GM18498 (cell line): ENCODE data around the gene SLC5A5.
"Not testable (repeated sequence)": the region's sequence is repeated elsewhere in the genome, so short reads cannot be mapped to it uniquely, and the experiment has no call there.

Experiments used
- ATAC-seq: cut with Tn5 transposase; IDR thresholded peaks from one replicate; pipeline ENCODE4 v1.9.1; 2021; ENCODE audit warnings: mild to moderate bottlenecking, moderate library complexity; ENCODE audit not compliant: unreplicated experiment

Gene SLC5A5

DNA sequence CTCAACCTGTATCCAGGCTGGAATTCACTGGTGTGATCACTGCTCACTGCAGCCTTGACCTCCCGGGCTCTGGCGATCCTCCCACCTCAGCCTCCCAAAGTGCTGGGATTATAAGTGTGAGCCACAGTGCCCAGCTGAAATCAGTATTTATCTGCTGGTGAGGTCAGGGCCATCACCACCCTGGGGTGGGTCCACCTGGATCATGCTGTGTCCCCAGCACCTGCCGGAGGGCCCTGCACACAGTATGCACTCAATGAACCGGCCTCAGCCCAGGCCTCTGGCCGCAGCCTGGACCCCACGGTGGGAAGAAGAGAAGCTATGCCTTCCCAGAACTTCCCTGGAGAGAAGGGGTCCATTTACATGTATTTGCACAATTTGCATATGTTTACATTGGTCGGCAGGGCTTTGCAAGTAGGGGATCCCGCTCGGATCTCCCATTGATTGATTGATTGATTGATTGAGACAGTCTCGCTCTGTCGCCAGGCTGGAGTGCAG lies 2.6 kb upstream of the SLC5A5 start:
- no peak for ATAC-seq

DNA sequence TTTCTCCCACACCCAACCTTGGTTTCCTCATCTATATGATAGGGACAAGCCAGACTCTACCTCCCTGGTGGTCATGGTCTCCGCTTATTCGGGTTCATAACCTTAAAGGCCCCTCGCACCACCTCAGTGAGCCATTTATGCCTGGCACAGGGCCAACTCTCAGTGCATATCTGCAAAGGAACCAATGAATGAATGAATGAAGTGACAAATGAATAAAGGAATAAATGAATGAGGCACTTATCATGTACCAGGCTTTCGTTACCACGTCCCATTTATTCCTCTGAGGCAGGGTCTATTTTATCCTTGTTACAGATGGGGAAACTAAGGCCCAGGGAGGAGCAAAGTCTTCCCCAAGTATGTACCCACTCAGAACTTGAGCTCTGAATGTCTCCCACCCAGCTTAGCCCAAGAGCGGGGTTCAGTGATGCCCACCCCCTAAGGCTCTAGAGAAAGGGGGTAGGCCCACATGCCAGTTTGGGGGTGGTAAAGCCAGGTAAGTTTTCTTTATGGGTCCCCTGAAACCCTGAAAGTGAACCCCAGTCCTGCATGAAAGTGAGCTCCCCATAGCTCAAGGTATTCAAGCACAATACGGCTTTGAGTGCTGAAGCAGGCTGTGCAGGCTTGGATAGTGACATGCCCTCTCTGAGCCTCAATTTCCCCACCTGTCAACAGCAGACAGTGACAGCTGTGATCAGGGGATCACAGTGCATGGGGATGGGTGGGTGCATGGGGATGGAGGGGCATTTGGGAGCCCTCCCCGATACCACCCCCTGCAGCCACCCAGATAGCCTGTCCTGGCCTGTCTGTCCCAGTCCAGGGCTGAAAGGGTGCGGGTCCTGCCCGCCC lies 490 bp upstream of the SLC5A5 start:
- no peak for ATAC-seq

DNA sequence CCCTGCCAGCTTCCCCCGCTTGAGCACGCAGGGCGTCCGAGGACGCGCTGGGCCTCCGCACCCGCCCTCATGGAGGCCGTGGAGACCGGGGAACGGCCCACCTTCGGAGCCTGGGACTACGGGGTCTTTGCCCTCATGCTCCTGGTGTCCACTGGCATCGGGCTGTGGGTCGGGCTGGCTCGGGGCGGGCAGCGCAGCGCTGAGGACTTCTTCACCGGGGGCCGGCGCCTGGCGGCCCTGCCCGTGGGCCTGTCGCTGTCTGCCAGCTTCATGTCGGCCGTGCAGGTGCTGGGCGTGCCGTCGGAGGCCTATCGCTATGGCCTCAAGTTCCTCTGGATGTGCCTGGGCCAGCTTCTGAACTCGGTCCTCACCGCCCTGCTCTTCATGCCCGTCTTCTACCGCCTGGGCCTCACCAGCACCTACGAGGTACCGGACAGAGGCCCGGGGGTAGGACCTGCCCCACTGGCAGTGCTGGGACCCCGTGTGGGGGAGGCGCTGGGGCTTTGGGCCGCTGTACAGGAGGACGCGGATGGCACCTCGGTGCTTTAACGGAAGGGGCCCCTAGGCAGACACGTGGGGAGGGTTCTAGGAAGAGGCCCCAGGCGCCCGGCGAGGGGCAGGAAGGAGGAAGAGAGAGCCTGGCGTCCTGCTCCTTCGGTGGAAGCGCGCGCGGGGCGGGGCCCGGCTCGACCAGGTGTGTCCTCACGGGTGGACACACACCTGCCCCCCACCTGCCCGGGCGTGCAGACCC lies 681 bp downstream of the SLC5A5 start:
- no peak for ATAC-seq

DNA sequence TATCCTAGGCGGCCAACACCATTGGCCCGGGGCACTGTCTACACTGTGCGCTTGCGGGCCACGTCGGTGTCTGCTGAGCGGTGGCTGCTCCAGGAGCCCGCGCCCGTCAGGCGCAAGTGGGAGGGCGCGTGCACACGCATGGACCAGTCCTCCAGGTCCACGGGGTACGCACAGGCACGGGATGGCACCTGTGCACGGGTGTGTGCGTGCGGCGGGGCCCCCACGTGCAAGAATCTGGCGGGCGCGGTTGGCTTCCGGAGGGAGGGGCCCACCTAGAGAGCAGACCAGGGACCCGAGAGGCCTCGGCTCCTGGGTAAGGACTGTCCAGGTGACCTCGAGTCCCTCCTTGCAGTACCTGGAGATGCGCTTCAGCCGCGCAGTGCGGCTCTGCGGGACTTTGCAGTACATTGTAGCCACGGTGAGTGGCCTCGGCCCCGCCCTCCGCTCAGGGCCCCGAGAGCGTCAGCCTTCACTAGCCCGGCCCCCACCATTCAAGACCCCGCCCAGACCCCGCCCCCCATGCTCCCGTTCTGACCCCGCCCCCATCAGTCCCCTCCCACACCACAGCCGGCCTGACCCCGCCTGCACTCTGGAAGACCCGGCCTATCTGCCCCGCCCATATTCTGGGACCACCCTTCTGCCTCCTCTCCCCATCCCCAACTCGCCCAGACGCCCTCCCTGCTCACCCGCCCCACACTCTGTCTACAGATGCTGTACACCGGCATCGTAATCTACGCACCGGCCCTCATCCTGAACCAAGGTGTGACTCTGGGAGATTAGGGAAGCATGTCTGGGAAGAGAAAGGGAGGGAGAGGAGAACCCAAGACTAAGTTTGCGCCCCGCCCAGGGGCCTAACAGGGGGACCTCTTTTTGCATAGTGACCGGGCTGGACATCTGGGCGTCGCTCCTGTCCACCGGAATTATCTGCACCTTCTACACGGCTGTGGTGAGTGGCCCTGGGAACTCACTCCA lies 2.3 kb downstream of the SLC5A5 start:
- no peak for ATAC-seq

GRCh38 chr19:17874758-17875135 lies 3.0 kb downstream of the SLC5A5 start:
- ATAC-seq = no peak

GRCh38 chr19:17877696-17878095 lies 6.0 kb downstream of the SLC5A5 start:
- no peak for ATAC-seq

GRCh38 chr19:17879466-17879865 lies 7.7 kb downstream of the SLC5A5 start:
- no peak for ATAC-seq

GRCh38 chr19:17881701-17882100 lies 10.0 kb downstream of the SLC5A5 start:
- no peak for ATAC-seq

DNA sequence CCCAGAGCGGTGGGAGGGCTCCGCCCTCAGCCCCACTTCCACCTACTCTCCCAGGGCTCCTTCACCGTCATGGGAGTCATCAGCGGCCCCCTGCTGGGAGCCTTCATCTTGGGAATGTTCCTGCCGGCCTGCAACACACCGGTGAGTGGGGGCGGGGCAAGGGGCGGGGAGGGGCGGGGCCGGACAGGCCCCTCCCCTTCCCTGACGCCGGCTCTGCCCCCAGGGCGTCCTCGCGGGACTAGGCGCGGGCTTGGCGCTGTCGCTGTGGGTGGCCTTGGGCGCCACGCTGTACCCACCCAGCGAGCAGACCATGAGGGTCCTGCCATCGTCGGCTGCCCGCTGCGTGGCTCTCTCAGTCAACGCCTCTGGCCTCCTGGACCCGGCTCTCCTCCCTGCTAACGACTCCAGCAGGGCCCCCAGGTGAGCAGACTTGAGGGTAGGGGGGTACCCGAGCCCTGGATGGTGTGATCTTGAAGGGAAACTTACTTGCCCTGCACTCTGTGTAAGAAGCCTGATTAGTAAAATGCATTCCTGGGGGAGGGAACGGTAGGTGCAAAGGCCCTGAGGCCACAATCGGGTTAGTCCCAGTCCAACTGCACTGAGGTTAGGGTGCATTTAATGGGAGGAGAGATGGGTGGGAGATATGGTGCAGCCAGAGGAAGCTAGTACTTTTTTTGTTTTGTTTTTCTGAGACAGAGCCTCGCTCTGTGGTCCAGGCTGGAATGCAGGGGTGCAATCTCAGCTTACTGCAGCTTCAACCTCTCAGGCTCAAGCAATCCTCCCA lies 12.1 kb downstream of the SLC5A5 start:
- ATAC-seq = no peak

- ATAC-seq = no peak
Measured at GRCh38 chr19:17886515-17886914, 14.8 kb downstream of the SLC5A5 start.

- not testable (repeated sequence) for ATAC-seq
Measured at GRCh38 chr19:17887221-17887620, 15.5 kb downstream of the SLC5A5 start.

DNA sequence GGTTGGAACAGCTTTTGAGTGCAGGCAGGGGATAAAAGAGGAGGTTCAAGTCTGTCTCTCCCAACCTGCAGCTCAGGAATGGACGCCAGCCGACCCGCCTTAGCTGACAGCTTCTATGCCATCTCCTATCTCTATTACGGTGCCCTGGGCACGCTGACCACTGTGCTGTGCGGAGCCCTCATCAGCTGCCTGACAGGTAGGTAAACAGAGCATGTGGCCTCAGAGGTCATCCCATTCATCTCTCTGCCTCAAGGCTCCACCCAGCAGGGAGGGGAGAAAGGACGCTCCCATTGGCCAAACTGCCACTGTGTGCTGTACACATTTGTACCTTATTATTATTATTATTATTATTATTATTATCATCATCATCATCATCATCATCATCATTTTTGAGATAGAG lies 16.5 kb downstream of the SLC5A5 start:
- no peak for ATAC-seq

GRCh38 chr19:17889609-17890214 lies 18.0 kb downstream of the SLC5A5 start:
- no peak for ATAC-seq

DNA sequence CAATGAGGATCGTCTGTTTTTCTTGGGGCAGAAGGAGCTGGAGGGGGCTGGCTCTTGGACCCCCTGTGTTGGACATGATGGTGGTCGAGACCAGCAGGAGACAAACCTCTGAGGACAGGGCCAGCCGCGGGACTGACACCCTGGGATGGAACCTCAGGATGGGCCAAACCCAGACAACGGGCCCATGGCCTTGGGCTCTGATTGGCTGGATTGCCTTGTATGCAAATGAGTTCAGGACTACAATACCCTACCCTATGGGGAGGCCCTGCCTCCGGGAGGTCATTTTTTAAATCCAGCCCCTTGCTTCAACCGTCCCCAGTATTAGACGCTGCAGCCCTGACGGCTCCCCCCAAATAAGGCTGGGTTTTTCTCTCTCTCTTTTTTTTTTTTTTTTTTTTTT lies 22.0 kb downstream of the SLC5A5 start:
- ATAC-seq = no peak

DNA sequence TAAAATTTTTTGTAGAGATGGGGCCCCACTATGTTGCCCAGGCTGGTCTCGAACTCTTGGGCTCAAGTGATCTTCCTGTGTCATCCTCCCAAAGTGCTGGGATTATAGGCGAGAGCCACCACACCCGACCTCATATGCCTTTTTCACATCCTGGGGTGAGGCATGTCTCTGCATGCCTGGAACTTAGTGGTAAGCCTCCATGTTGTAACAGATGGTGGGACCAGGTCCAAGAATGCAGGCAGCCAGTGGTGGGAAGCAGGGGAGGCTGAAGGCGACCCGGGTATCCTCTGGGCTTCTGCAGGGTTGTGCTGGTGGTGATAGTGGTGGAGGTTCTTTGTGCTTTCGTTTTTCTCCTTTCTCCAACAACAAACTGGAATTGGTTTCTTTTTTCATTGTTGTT lies 31.0 kb downstream of the SLC5A5 start:
- ATAC-seq = no peak

- ATAC-seq = no peak
Measured at GRCh38 chr19:17908244-17908643, 36.5 kb downstream of the SLC5A5 start.

- ATAC-seq = no peak
Measured at GRCh38 chr19:17909003-17909732, 37.4 kb downstream of the SLC5A5 start.

DNA sequence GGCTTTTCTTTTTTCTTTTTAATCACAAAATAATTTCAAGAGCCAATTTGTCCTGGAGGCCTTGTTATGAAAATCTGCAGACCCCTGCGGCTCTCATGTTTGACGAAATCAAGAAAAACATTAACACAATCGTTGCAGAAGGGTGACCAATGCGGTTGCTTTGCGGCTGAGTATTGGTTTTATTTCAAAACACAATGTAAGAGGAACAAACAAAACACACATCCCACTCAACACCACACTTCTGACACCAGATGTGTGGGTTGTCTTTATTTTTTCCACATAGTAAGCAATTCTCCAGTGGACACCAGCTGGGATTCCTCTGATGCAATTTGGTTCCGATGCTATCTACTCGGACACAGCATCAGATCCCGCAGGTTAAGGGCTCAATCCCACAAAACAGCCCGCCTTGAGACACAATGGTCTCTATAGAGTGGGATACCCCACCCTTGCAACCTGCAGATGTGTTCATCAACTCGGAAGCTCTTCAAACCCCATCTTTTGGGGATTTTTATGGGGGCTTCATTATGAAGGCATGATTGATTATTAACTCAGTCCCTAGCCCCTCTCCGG lies 39.1 kb downstream of the SLC5A5 start:
- no peak for ATAC-seq
